GM12873 (cell line): Measurements from ENCODE around the gene FCRLB.

Experiments
- CTCF ChIP-seq: IDR thresholded peaks from 2 replicates; pipeline ENCODE4 v1.5.1; 2012; ENCODE audit warnings: low read depth, mild to moderate bottlenecking, moderate library complexity, low read length, control low read depth; ENCODE audit not compliant: insufficient read depth; ENCODE audit errors: missing control alignments

FCRLB gene

GRCh38 chr1:161726473-161727255 lies 5.3 kb downstream of the FCRLB start:
- TF ChIP-seq CTCF = no peak

GRCh38 chr1:161727256-161727924 lies 6.0 kb downstream of the FCRLB start:
- TF ChIP-seq CTCF = no peak

- no peak for TF ChIP-seq CTCF
Measured at GRCh38 chr1:161728376-161729226, 7.3 kb downstream of the FCRLB start.

- TF ChIP-seq CTCF = no peak
Measured at GRCh38 chr1:161730050-161730564, 8.8 kb downstream of the FCRLB start.

- TF ChIP-seq CTCF = no peak
Measured at GRCh38 chr1:161731241-161731640, 9.9 kb downstream of the FCRLB start.

GRCh38 chr1:161731981-161732718 lies 10.8 kb downstream of the FCRLB start:
- TF ChIP-seq CTCF = no peak

GRCh38 chr1:161733526-161733925 lies 12.2 kb downstream of the FCRLB start:
- no peak for TF ChIP-seq CTCF
